C4-2B (cell line): ENCODE results near the gene FCGR3A.

Experiments used
- CTCF ChIP-seq: fragments of 450-650 bp; conservative IDR thresholded peaks from 2 replicates; pipeline ENCODE4 v1.5.1; 2017; ENCODE audit warnings: mild to moderate bottlenecking
- ZFX ChIP-seq: fragments of 450-650 bp; IDR thresholded peaks from 2 replicates; pipeline ENCODE4 v1.6.1; 2017

GRCh38 chr1:161505686-161506085 lies 43.9 kb downstream of the FCGR3A start:
- TF ChIP-seq CTCF (no peak), ZFX (no peak)
